ENCODE measurements around the gene STARD3.

- TF ChIP-seq, protein P1, sequence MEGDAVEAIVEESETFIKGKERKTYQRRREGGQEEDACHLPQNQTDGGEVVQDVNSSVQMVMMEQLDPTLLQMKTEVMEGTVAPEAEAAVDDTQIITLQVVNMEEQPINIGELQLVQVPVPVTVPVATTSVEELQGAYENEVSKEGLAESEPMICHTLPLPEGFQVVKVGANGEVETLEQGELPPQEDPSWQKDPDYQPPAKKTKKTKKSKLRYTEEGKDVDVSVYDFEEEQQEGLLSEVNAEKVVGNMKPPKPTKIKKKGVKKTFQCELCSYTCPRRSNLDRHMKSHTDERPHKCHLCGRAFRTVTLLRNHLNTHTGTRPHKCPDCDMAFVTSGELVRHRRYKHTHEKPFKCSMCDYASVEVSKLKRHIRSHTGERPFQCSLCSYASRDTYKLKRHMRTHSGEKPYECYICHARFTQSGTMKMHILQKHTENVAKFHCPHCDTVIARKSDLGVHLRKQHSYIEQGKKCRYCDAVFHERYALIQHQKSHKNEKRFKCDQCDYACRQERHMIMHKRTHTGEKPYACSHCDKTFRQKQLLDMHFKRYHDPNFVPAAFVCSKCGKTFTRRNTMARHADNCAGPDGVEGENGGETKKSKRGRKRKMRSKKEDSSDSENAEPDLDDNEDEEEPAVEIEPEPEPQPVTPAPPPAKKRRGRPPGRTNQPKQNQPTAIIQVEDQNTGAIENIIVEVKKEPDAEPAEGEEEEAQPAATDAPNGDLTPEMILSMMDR (IDR thresholded peaks at IDR 0.05): no peak
- TF ChIP-seq POLR2A (IDR thresholded peaks at IDR 0.05): no peak
Measured at GRCh38 chr17:39676198-39676819, 39.4 kb downstream of the STARD3 start.

All from Peyer's patch (tissue), 4 donors.